GM12872 (cell line): ENCODE data around the gene MSL2.

Experiments
- TF ChIP-seq, protein P1 (sequence below): IDR thresholded peaks from 3 replicates; pipeline ENCODE4 v1.5.1; 2011; ENCODE audit warnings: low read depth, mild to moderate bottlenecking, low read length, moderate library complexity; ENCODE audit not compliant: insufficient read depth

MSL2 gene

DNA sequence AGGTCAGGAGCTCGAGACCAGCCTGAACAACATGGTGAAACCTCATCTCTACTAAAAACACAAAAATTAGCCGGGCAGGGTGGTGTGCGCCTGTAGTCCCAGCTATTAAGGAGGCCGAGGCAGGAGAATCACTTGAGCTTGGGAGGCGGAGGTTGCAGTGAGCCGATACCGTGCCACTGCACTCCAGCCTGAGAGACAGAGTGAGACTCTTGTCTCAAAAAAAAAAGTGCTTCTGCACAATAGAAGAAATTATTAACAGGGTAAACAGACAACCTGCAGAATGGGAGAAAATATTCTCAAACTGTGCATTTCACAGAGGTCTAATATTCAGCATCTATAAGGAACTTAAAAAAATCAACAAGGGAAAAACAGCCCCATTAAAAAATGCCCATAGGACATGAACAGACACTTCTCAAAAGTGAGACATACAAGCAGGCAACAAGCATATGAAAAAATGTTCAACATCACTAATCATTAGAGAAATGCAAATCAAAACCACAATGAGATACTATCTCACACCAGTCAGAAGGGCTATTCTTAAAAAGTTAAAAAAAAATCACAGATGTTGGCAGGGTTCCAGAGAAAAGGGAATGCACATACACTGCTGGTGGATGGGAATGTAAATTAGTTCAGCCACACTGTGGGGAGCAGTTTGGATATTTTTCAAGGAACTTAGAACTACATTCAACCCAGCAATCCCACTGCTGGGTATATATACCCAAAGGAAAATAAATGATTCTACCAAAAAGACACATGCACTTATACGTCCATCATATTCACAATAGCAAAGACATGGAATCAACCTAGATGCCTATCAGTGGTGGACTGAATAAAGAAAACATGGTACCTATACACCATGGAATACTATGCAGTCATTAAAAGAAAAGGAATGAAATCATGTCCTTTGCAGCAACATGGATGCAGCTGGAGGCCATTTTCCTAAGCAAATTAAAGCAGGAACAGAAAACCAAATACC, 75.5 kb downstream of the MSL2 start:
- TF ChIP-seq, protein P1, sequence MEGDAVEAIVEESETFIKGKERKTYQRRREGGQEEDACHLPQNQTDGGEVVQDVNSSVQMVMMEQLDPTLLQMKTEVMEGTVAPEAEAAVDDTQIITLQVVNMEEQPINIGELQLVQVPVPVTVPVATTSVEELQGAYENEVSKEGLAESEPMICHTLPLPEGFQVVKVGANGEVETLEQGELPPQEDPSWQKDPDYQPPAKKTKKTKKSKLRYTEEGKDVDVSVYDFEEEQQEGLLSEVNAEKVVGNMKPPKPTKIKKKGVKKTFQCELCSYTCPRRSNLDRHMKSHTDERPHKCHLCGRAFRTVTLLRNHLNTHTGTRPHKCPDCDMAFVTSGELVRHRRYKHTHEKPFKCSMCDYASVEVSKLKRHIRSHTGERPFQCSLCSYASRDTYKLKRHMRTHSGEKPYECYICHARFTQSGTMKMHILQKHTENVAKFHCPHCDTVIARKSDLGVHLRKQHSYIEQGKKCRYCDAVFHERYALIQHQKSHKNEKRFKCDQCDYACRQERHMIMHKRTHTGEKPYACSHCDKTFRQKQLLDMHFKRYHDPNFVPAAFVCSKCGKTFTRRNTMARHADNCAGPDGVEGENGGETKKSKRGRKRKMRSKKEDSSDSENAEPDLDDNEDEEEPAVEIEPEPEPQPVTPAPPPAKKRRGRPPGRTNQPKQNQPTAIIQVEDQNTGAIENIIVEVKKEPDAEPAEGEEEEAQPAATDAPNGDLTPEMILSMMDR = no peak

DNA sequence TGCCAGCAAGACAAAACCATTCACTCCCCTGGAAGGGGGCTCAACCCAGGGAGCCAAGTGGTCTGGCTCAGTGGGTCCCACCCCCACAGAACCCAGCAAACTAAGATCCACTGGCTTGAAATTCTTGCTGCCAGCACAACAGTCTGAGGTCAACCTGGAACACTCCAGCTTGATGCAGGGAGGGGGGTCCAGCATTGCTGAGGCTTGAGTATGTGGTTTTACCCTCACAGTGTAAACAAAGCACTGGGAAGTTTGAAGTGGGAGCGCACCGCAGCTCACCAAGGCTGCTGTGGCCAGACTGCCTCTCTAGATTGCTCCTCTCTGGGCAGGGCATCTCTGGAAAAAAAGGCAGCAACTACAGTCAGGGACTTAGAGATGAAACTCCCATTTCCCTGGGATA, 81.7 kb downstream of the MSL2 start:
- TF ChIP-seq, protein P1 = no peak

DNA sequence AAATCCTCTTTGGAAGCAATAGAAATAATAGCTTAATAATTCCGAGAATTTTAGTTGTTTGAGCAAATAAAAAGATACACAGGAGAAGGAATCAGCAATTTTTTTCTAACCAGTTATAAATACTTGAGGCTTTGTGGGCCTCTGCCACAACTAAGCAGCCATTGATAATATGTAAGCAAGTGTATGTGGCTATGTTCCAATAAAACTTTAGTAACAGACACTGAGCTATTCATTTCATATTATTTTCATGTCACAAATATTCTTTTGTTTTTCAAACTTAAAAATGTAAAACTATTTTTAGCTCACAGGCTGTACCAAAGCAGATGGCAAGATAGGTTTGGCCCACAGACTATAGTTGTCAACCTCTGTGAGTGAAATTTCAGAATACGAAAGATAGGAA, 85.7 kb downstream of the MSL2 start:
- TF ChIP-seq, protein P1 = no peak

DNA sequence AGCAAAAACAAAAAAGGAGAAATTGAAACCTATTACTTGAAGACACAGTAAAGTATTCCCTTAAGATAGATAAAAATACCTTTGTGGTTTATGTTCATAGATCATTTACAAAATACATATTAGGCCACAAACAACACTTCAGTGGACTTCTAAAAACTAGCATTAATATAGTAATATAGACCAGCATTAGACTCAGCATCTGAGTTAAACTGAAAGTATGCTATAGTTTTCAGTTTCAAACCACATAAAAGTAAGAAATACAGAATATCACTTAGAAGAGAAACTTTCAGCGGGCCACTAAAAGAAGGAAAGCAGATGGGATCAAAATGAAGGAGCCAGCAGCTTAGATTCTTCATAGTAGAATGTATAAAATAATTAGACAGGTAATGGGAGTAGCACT, 86.6 kb downstream of the MSL2 start:
- TF ChIP-seq, protein P1 = no peak

DNA sequence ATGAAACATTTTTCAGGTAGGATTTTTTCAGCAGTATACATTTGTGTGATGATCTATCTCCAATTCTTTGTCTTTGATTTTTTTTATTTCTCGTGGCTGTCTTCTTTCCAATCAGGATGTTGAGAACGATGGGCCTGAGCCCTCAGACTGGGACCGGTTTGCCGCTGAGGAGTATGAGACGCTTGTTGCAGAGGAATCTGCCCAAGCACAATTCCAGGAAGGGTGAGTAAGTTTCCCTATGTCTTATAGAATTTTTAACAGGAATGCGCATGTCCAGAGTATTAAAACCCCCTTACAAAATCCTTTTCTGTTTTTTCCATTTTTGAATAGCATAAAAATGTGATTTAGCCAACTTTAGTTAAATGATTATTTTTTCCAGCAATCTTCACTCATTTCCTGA, 90.0 kb downstream of the MSL2 start:
- TF ChIP-seq, protein P1 = no peak

DNA sequence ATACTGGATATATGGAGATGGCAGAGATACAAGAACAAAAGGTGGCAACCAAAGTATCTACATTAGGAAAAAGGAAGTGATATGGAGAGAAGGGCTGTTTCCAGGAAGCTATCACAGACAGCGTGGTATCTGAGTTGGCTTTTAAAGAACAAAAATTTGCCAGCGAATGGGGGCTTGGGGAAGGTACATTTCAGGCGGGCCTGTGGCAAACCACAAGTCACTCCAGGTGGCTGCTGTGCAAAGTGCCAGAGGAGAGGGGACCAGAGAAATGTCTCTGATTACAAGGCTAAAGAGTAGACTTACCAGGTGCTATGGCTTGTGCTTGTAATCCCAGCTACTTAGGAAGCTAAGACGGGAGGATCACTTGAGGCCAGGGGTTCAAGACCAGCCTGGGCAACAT, 91.1 kb downstream of the MSL2 start:
- TF ChIP-seq, protein P1 = no peak
